Choroid plexus epithelial cell (primary cell): ENCODE data around the gene NEIL3.

Experiments used
- DNase-seq: peaks from one replicate; pipeline ENCODE4 v3.0.0-alpha.2; 2010; ENCODE audit warnings: low read depth
- H3K4me3 ChIP-seq: 2 replicates; pipeline ENCODE4 v1.5.1; 2011; ENCODE audit warnings: low read depth, mild to moderate bottlenecking, control low read depth, low read length, moderate library complexity
- TF ChIP-seq, protein P1 (sequence below): conservative IDR thresholded peaks from 2 replicates; pipeline ENCODE4 v1.5.1; 2011; ENCODE audit warnings: low read depth, mild to moderate bottlenecking, control low read depth, inconsistent platforms, low read length, moderate library complexity

Gene NEIL3

GRCh38 chr4:177380730-177381287 is 71.1 kb downstream of the NEIL3 start:
- H3K4me3 ChIP-seq = no peak overlapping the region
- TF ChIP-seq, protein P1, sequence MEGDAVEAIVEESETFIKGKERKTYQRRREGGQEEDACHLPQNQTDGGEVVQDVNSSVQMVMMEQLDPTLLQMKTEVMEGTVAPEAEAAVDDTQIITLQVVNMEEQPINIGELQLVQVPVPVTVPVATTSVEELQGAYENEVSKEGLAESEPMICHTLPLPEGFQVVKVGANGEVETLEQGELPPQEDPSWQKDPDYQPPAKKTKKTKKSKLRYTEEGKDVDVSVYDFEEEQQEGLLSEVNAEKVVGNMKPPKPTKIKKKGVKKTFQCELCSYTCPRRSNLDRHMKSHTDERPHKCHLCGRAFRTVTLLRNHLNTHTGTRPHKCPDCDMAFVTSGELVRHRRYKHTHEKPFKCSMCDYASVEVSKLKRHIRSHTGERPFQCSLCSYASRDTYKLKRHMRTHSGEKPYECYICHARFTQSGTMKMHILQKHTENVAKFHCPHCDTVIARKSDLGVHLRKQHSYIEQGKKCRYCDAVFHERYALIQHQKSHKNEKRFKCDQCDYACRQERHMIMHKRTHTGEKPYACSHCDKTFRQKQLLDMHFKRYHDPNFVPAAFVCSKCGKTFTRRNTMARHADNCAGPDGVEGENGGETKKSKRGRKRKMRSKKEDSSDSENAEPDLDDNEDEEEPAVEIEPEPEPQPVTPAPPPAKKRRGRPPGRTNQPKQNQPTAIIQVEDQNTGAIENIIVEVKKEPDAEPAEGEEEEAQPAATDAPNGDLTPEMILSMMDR = peak; percentile 21
- DNase-seq = no peak

GRCh38 chr4:177381762-177382310 is 72.2 kb downstream of the NEIL3 start:
- H3K4me3 ChIP-seq = no peak overlapping the region
- no peak for DNase-seq
- TF ChIP-seq, protein P1 = no peak

DNA sequence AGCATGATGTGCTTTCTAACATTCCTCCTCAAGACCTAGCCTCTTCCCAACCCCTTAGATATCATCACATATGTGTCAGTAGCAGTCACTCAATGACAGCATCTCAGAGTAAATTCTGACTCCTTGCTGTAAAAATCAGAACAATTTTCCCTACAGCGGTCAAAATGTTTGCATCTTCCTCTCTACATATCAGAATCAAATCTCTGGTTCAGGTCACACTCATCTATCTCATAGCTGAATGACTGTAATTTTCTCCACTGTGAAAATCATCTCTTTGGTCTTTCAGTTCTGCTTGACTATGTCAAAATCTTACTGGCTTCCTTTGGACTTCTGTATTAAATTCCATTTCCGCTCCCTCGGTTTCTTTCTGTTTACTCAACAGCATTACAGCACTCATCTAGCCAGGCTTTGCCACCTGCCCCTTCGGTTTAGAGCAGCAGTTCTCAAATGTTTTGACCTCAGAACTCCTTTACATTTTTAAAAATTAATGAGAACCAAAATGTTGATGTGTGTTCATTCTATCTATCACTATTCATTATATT is 75.3 kb downstream of the NEIL3 start:
- no peak overlapping the region for H3K4me3 ChIP-seq
- no peak for DNase-seq
- TF ChIP-seq, protein P1 = no peak

DNA sequence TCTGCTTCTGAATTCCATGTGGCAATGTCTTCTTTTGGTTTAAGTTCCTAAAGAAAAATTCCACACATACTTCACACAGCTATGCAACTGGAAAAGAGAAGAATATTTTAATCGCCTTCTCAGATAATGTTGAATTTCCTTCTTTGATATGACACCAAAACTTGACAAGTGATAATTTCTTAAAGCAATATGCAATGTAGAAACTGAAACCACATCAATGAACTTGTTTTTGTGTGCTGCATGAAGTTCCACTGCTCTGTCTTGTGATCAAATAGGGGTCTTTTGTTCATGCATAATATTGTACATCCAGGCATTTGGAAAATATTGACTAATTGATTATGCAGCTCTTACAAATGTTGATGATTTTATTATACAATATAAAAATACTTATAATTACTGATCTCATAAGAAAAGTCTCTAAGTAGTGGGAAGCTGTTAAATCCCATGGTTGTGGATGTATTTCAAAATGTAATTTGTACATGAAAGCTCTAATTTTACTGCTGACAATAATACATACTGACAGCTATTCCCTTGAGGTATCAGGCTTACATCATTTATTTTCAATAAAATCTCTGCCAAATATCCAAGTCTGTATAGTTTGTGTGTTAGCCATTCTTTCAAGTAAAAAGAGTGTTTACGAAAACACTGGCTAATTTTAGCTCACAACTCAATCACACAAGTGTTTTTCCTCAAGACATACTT is 76.1 kb downstream of the NEIL3 start:
- no peak for DNase-seq
- TF ChIP-seq, protein P1 = no peak
- no peak overlapping the region for H3K4me3 ChIP-seq

- no peak overlapping the region for H3K4me3 ChIP-seq
- TF ChIP-seq, protein P1 = no peak
- no peak for DNase-seq
These were observed 76.7 kb downstream of the NEIL3 start for GRCh38 chr4:177386278-177386815.

- DNase-seq = no peak
- TF ChIP-seq, protein P1 = no peak
- no peak overlapping the region for H3K4me3 ChIP-seq
These were observed 81.6 kb downstream of the NEIL3 start for GRCh38 chr4:177391287-177391686.
